CD4-positive, alpha-beta memory T cell (primary cell): ENCODE data around the gene UQCC5. TPM values are rescaled to one million over a fixed set of nuclear protein-coding genes. Genes with fewer than 3 reads are reported as not detected.

Experiments used
- CTCF ChIA-PET: fragments of 350-600 bp; sonication (Branson Sonifier 250); formaldehyde crosslinking; loops from one replicate; lab custom pipeline; 2021; ENCODE audit warnings: inconsistent platforms; ENCODE audit not compliant: partially characterized antibody; lab: Charles Lee
- POLR2A ChIA-PET: fragments of 350-600 bp; sonication (Branson Sonifier 250); formaldehyde crosslinking; loops from one replicate; lab custom pipeline; 2021; ENCODE audit not compliant: partially characterized antibody; lab: Charles Lee
- DNase-seq, 5 donors: peaks; one replicate each; pipeline versions ENCODE4 v3.0.0 to v3.0.0-alpha.2; 2020 to 2022; ENCODE audit warnings: mixed read lengths in 1 of 5
- H3K27ac ChIP-seq: one replicate; pipeline ENCODE4 v1.7.0; 2013; ENCODE audit warnings: low read depth, low read length
- H3K27me3 ChIP-seq: 2 replicates; pipeline ENCODE4 v1.7.0; 2013; ENCODE audit warnings: mild to moderate bottlenecking, low read length, moderate library complexity; ENCODE audit not compliant: insufficient read depth
- H3K36me3 ChIP-seq: 2 replicates; pipeline ENCODE4 v1.7.0; 2013; ENCODE audit warnings: mild to moderate bottlenecking, low read length, moderate library complexity; ENCODE audit not compliant: insufficient read depth
- H3K4me1 ChIP-seq: 2 replicates; pipeline ENCODE4 v1.7.0; 2013; ENCODE audit warnings: mild to moderate bottlenecking, low read length, moderate library complexity; ENCODE audit not compliant: insufficient read depth
- H3K4me3 ChIP-seq, 2 donors: one replicate each; pipeline ENCODE4 v1.7.0; 2013; ENCODE audit warnings: low read length in 2 of 2, mild to moderate bottlenecking in 1 of 2
- H3K9me3 ChIP-seq, 2 donors: one replicate each; pipeline ENCODE4 v1.7.0; 2013; ENCODE audit warnings: low read length in 2 of 2, control low read depth in 1 of 2; ENCODE audit not compliant: control insufficient read depth in 1 of 2
- H3K27ac Mint-ChIP-seq, 7 donors: one replicate each; pipeline ENCODE4 v1.8.0; 2020 to 2021; ENCODE audit warnings: mixed read lengths in 7 of 7, mild to moderate bottlenecking in 6 of 7, inconsistent platforms in 3 of 7, moderate library complexity in 3 of 7
- H3K27me3 Mint-ChIP-seq, 2 donors: one replicate each; pipeline ENCODE4 v1.8.0; 2020 to 2021; ENCODE audit warnings: mixed read lengths in 2 of 2
- H3K36me3 Mint-ChIP-seq, 2 donors: one replicate each; pipeline ENCODE4 v1.8.0; 2020 to 2021; ENCODE audit warnings: mixed read lengths in 2 of 2, inconsistent platforms in 1 of 2, mild to moderate bottlenecking in 1 of 2
- H3K4me1 Mint-ChIP-seq, 4 donors: one replicate each; pipeline ENCODE4 v1.8.0; 2020 to 2021; ENCODE audit warnings: mixed read lengths in 4 of 4, mild to moderate bottlenecking in 1 of 4
- H3K4me3 Mint-ChIP-seq, 8 donors: one replicate each; pipeline ENCODE4 v1.8.0; 2020 to 2021; ENCODE audit warnings: mixed read lengths in 8 of 8, mild to moderate bottlenecking in 7 of 8, moderate library complexity in 6 of 8, inconsistent platforms in 3 of 8
- H3K9me3 Mint-ChIP-seq, 8 donors: one replicate each; pipeline ENCODE4 v1.8.0; 2020 to 2021; ENCODE audit warnings: mixed read lengths in 8 of 8, mild to moderate bottlenecking in 5 of 8, inconsistent platforms in 3 of 8, moderate library complexity in 1 of 8
- intact Hi-C: fragments of 100-400 bp; cut with micrococcal nuclease; formaldehyde crosslinking; loops from one replicate; pipeline ENCODE4 v1.15.1; 2023
- polyA plus RNA-seq, 2 donors: library from polyadenylated mRNA; unstranded; fragments of 300-500 nt; fragmentation: Illumina TruSeq; gene quantifications; one replicate each; pipeline ENCODE4 v1.2.3, GENCODE V29; 2021
- total RNA-seq, 2 experiments: library from RNA; stranded (reverse); gene quantifications; one replicate each; pipeline ENCODE4 v1.2.3, GENCODE V29; 2021

UQCC5 gene
- total and polyA plus RNA-seq, 4 experiments from 2014 or later = 12.1 to 27.1 (median 19.8) TPM

DNA sequence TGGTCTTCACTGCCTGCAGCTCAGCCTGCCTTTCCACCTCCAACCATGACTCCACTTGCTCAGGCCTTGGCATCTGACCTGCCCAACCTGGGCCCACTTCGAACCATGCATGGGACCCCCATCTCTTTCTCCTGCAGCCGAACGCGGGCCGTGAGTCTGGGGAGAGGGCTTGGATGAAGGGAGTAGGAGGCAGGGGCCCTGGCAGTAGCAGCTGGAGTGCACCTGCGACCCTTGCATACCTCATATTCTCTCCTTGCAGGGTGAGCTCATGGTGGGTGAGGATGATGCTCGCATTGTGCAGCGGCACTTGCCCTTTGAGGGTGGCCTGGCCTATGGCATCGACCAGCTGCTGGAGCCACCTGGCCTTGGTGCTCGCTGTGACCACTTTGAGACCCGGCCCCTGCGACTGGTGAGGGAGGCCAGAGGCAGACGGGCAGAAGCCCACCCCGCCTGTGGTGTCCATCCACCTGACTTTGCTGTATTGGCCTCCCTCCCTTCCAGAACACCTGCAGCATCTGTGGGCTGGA lies 16.2 kb upstream of the UQCC5 start:
- Mint-ChIP-seq H3K36me3 (no peaks in the 10 kb centered on the region), H3K4me1 (no peaks in the 10 kb centered on the region), H3K27ac (no peak overlapping the region), H3K27me3 (no peaks in the 10 kb centered on the region), H3K4me3 (no peak overlapping the region), H3K9me3 (no peaks in the 10 kb centered on the region)
- CTCF ChIA-PET = no interaction called here
- POLR2A ChIA-PET = no interaction called here
- intact Hi-C loops = no loop called here
- peak in 1 of 5 donors; percentile 13 for DNase-seq
- Histone ChIP-seq H3K9me3 (no peaks in the 10 kb centered on the region), H3K4me1 (no peaks in the 10 kb centered on the region), H3K27ac (no peak overlapping the region), H3K27me3 (no peaks in the 10 kb centered on the region), H3K4me3 (no peak overlapping the region), H3K36me3 (no peaks in the 10 kb centered on the region)

- H3K9me3 Mint-ChIP-seq = no peaks in the 10 kb centered on the region
- Histone ChIP-seq H3K27me3 (no peaks in the 10 kb centered on the region), H3K9me3 (no peaks in the 10 kb centered on the region), H3K4me3 (no peak overlapping the region), H3K36me3 (no peaks in the 10 kb centered on the region), H3K4me1 (no peaks in the 10 kb centered on the region), H3K27ac (no peak overlapping the region)
- H3K4me3 Mint-ChIP-seq = no peak overlapping the region
- CTCF ChIA-PET = no interaction called here
- peak in 1 of 5 donors; percentile 29 for DNase-seq
- no peaks in the 10 kb centered on the region for H3K27me3 Mint-ChIP-seq
- POLR2A ChIA-PET = no interaction called here
- H3K36me3 Mint-ChIP-seq = no peaks in the 10 kb centered on the region
- no peaks in the 10 kb centered on the region for H3K4me1 Mint-ChIP-seq
- peak overlapping the region in 1 of 7 donors; percentile 54 for H3K27ac Mint-ChIP-seq
- intact Hi-C loops = no loop called here
Observed at GRCh38 chr3:52520716-52521487, 15.5 kb upstream of the UQCC5 start.

- Mint-ChIP-seq H3K4me3 (no peak overlapping the region), H3K27ac (no peak overlapping the region), H3K36me3 (no peaks in the 10 kb centered on the region), H3K9me3 (no peaks in the 10 kb centered on the region), H3K4me1 (no peaks in the 10 kb centered on the region), H3K27me3 (no peaks in the 10 kb centered on the region)
- H3K4me3 ChIP-seq = no peak overlapping the region
- CTCF ChIA-PET = no interaction called here
- no peaks in the 10 kb centered on the region for H3K27me3 ChIP-seq
- H3K27ac ChIP-seq = no peak overlapping the region
- no peaks in the 10 kb centered on the region for H3K9me3 ChIP-seq
- intact Hi-C loops = no loop called here
- no peaks in the 10 kb centered on the region for H3K36me3 ChIP-seq
- DNase-seq = no peak
- POLR2A ChIA-PET = no interaction called here
- no peaks in the 10 kb centered on the region for H3K4me1 ChIP-seq
Observed at GRCh38 chr3:52521488-52521824, 14.9 kb upstream of the UQCC5 start.

DNA sequence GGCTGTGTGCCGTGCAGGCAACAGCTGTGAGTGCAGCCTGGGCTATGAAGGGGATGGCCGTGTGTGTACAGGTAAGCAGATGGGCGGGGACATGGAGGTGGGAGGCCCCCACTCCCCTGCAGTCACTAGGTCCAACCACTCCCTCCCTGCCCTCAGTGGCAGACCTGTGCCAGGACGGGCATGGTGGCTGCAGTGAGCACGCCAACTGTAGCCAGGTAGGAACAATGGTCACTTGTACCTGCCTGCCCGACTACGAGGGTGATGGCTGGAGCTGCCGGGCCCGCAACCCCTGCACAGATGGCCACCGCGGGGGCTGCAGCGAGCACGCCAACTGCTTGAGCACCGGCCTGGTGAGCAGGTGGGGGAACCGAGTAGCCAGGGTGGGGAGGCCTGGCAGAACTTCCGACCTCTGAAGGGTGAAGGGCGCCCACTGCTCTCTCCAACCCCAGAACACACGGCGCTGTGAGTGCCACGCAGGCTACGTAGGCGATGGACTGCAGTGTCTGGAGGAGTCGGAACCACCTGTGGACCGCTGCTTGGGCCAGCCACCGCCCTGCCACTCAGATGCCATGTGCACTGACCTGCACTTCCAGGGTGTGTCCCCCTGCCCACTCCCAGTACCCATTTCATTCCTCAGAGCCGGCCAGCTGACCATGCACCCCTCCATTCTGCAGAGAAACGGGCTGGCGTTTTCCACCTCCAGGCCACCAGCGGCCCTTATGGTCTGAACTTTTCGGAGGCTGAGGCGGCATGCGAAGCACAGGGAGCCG lies 14.3 kb upstream of the UQCC5 start:
- Mint-ChIP-seq H3K27me3 (no peaks in the 10 kb centered on the region), H3K9me3 (no peaks in the 10 kb centered on the region), H3K27ac (no peak overlapping the region), H3K4me3 (no peak overlapping the region), H3K36me3 (no peaks in the 10 kb centered on the region), H3K4me1 (no peaks in the 10 kb centered on the region)
- Histone ChIP-seq H3K36me3 (no peaks in the 10 kb centered on the region), H3K4me3 (no peak overlapping the region), H3K27ac (no peak overlapping the region), H3K27me3 (no peaks in the 10 kb centered on the region), H3K4me1 (no peaks in the 10 kb centered on the region), H3K9me3 (no peaks in the 10 kb centered on the region)
- CTCF ChIA-PET = no interaction called here
- POLR2A ChIA-PET = no interaction called here
- intact Hi-C loops = no loop called here
- no peak for DNase-seq

DNA sequence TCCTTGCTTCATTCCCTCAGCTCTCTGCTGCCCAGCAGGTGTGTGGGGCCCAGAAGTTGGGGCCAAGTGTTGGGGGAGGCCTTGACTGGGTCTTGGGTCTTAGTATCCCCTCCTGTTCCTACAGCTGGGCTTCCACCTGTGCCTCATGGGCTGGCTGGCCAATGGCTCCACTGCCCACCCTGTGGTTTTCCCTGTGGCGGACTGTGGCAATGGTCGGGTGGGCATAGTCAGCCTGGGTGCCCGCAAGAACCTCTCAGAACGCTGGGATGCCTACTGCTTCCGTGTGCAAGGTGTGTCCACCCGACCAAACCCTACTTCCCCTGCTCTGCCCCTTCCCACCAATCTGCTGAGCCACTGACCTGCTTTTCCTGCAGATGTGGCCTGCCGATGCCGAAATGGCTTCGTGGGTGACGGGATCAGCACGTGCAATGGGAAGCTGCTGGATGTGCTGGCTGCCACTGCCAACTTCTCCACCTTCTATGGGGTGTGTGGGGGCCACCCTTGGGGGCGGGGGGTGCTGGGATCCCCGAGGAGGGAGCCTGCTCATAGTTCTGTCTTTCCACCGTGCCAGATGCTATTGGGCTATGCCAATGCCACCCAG lies 13.7 kb upstream of the UQCC5 start:
- no peaks in the 10 kb centered on the region for H3K36me3 ChIP-seq
- intact Hi-C loops = no loop called here
- Mint-ChIP-seq H3K4me1 (no peaks in the 10 kb centered on the region), H3K36me3 (no peaks in the 10 kb centered on the region), H3K27me3 (no peaks in the 10 kb centered on the region), H3K9me3 (no peaks in the 10 kb centered on the region), H3K4me3 (no peak overlapping the region), H3K27ac (no peak overlapping the region)
- no peaks in the 10 kb centered on the region for H3K4me1 ChIP-seq
- H3K27ac ChIP-seq = no peak overlapping the region
- no peaks in the 10 kb centered on the region for H3K9me3 ChIP-seq
- ChIA-PET CTCF (no interaction called here), POLR2A (no interaction called here)
- H3K27me3 ChIP-seq = no peaks in the 10 kb centered on the region
- H3K4me3 ChIP-seq = no peak overlapping the region
- DNase-seq = peak in 1 of 5 donors; percentile 19

- no peak overlapping the region for H3K27ac Mint-ChIP-seq
Observed at GRCh38 chr3:52523386-52524257, 12.8 kb upstream of the UQCC5 start.

More at GRCh38 chr3:52523386-52524257, 12.8 kb upstream of the UQCC5 start:
- DNase-seq = peak in 1 of 5 donors; percentile 25
- Histone ChIP-seq H3K4me1 (no peaks in the 10 kb centered on the region), H3K27ac (no peak overlapping the region), H3K4me3 (no peak overlapping the region), H3K36me3 (no peaks in the 10 kb centered on the region), H3K9me3 (no peaks in the 10 kb centered on the region), H3K27me3 (no peaks in the 10 kb centered on the region)
- Mint-ChIP-seq H3K4me3 (no peak overlapping the region), H3K4me1 (no peaks in the 10 kb centered on the region), H3K27me3 (no peaks in the 10 kb centered on the region), H3K36me3 (no peaks in the 10 kb centered on the region), H3K9me3 (no peaks in the 10 kb centered on the region)
- intact Hi-C loops = no loop called here
- ChIA-PET CTCF (no interaction called here), POLR2A (no interaction called here)
